Urinary bladder (tissue), 4 donors: Measurements from ENCODE around the gene CTSK. TPM values are rescaled to one million over a fixed set of nuclear protein-coding genes. Genes with fewer than 3 reads are reported as not detected.
"Not testable (repeated sequence)": the region's sequence is repeated elsewhere in the genome, so short reads cannot be mapped to it uniquely, and the experiment has no call there.

Source experiments
- DNase-seq: peaks from one replicate; pipeline ENCODE4 v3.0.0-alpha.2; 2015; ENCODE audit errors: extremely low spot score
- H3K27ac ChIP-seq: one replicate; pipeline ENCODE4 v1.5.1; 2013; ENCODE audit warnings: low read depth, mild to moderate bottlenecking, moderate library complexity
- H3K36me3 ChIP-seq: one replicate; pipeline ENCODE4 v1.6.1; 2013; ENCODE audit warnings: mild to moderate bottlenecking, moderate library complexity; ENCODE audit not compliant: insufficient read depth
- H3K4me1 ChIP-seq: one replicate; pipeline ENCODE4 v1.6.1; 2013; ENCODE audit warnings: mild to moderate bottlenecking, moderate library complexity; ENCODE audit not compliant: insufficient read depth
- H3K4me3 ChIP-seq: one replicate; pipeline ENCODE4 v1.5.1; 2013; ENCODE audit warnings: low read depth, low read length
- WGBS: extraction: QIAGEN DNeasy Blood & Tissue Kit; methylation state at CpG from one replicate; pipeline ENCODE4 v1.1.7; 2013; 5-methylcytosine and 5-hydroxymethylcytosine counted together
- polyA plus RNA-seq: library from polyadenylated mRNA; stranded (reverse); fragments of 200-250 nt; gene quantifications from one replicate; pipeline ENCODE4 v1.2.3, GENCODE V29; 2013
- total RNA-seq: library from RNA; depleted of rRNA; stranded (reverse); fragments of >200 nt; gene quantifications from one replicate; pipeline ENCODE4 v1.2.3, GENCODE V29; 2014
- donor health status: healthy with polysubstance abuse.
- donor health status: healthy.

Gene CTSK
- total and polyA plus RNA-seq, 2 donors, result 97.9 to 161 TPM

DNA sequence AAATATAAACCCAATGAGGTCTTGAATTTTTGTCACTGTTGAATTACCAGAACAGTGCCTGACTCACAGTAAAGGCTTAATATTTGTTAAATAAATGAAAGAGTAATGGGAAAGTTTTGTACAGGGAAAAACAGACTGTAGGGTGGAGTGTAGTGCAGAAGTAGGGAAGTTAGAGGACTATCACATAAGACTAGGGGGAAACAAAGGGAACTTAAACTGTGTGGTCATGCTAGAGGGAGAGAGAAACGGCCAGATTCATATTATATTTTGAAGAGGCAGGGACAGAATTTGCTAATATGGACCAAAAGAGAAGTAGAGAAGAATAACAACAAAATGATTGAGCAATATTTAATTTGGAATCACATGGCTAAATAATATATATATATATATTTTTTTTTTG, 14.8 kb downstream of the CTSK start:
- no peak overlapping the region for H3K27ac ChIP-seq
- 82% methylated on average over 1 of the region's 1 CpG for WGBS
- DNase-seq, result no peak

DNA sequence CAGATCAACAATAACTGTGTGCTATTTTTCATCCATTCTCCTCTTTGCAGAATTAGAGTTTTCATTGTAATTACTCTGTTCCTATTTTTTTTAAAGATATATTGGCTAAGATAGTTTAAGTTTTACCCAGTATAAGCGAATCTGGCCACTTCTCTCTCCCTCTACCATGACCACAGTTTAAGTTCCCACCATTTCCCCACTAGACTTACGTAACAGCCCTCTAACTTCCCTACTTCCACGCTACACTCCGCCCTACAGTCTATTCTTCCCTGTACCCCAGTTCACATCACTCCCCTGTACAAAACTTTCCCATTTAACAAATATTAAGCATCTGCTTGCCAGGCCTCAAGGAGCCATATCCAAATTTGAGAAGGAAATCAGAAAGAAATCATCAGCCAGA, 16.5 kb downstream of the CTSK start:
- Histone ChIP-seq H3K27ac (no peak overlapping the region), H3K36me3 (peaks cover 1% of the 10 kb centered on the region), H3K4me3 (no peak overlapping the region), H3K4me1 (no peaks in the 10 kb centered on the region)
- no peak for DNase-seq
- 82% methylated on average over 4 of the region's 4 CpGs for WGBS

More for the DNA sequence above, 14.8 kb downstream of the CTSK start:
- Histone ChIP-seq H3K4me3 (no peak overlapping the region), H3K36me3 (peaks cover 1% of the 10 kb centered on the region), H3K4me1 (no peaks in the 10 kb centered on the region)

DNA sequence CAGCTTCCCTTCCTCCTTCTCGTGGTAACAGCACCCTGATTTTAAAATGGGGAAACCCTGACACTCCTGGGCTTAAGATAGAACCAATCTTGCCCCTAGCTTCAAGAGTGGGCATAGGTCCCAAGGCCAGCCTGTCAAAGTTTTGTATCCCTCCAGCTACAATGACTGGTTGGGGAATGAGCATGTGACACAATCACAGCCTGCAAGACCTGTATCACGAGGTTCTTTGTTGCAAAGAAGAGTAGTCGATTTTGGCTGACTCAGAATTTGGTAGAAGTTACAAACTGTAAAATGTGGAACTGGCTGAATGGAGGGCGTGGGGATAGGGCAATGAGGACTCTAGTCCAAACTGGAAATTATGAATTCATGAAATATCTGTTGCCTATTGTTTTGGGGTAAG, 18.7 kb downstream of the CTSK start:
- no peak overlapping the region for H3K27ac ChIP-seq
- DNase-seq, result no peak
- H3K4me1 ChIP-seq, result no peaks in the 10 kb centered on the region
- 79% methylated on average over 4 of the region's 4 CpGs for WGBS
- no peak overlapping the region for H3K4me3 ChIP-seq
- H3K36me3 ChIP-seq, result no peaks in the 10 kb centered on the region

DNA sequence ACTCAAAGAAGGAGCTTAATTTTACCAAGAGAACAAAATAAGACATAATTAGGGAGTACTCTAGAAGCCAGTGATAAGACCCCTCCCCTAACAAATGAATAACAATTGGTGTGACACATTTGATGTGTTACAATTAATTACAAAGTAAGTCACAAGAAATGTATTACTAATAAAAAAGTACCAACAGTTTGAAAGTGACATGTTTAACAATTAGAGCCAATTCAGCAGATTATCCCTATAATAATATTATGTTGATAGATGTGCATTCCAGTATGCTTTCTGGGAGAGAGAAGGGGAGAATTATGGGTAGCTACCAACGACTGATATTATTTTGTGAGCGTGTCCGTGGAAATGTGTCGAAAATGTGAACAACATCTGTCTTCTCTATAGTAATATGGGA, 19.1 kb downstream of the CTSK start:
- WGBS, result 85% methylated on average over 4 of the region's 4 CpGs
- Histone ChIP-seq H3K4me3 (no peak overlapping the region), H3K4me1 (no peaks in the 10 kb centered on the region), H3K27ac (no peak overlapping the region), H3K36me3 (no peaks in the 10 kb centered on the region)
- no peak for DNase-seq

DNA sequence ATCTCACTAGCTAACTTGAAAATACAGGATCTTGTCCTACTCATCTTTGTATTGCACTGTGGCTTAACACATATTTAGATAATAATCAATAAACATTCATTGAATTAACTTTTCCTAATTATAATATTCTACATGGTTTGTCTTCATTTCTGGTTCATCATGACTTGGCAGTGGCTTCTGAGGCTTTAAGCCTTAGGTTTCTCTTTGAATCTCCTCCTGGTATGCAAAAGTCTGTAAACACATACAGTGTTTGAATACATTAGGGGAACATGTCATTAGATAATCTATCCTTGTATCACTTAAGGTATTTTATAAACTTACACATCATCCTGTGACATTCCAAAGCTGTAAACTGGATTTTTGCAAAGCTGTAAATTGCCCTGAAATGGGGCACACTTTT, 20.6 kb downstream of the CTSK start:
- Histone ChIP-seq H3K27ac (no peak overlapping the region), H3K36me3 (no peaks in the 10 kb centered on the region), H3K4me3 (peak overlapping the region; percentile 23), H3K4me1 (no peaks in the 10 kb centered on the region)
- DNase-seq, result no peak

DNA sequence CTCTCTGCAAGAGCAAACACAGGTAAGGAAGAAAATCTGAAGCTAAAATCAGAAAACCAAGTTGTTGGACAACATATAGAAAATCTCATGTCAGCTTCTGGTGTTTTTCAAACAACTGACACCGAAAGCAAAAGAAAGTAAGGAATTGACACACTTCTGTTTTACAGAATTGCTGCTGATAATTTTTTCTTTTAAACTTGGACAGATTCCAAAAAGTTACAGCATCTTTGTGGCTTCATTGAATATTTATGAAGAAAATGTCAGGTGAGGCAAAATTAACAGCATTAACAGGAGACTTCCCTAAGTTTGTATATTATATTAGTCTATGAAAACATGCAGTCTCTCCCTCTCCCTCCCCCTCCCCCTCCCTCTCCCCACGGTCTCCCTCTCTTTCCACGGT, 27.6 kb downstream of the CTSK start:
- Histone ChIP-seq H3K27ac (no peak overlapping the region), H3K36me3 (no peaks in the 10 kb centered on the region), H3K4me3 (no peak overlapping the region), H3K4me1 (no peaks in the 10 kb centered on the region)
- no peak for DNase-seq
- 87% methylated on average over 3 of the region's 3 CpGs for WGBS

DNA sequence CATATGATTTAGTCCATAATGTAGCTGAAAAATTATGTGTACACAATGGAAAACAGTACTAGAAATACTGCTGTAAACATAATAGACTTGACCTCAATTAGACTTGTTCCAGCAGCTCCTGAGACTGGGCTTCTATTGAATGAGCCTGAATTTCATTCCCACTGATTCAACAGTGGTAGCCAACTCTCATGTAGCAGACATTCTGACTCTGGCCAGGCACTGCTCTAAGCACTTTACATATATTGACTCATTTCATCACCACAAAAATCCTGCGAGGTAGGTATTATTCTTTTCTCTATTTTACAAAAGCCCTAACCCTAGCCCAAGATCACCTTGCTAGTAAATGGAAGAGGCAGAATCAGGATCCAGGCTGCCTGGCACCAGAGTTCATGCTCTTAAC, 29.7 kb downstream of the CTSK start:
- no peaks in the 10 kb centered on the region for H3K4me1 ChIP-seq
- DNase-seq, result no peak
- WGBS, result 93% methylated on average over 1 of the region's 1 CpG
- H3K27ac ChIP-seq, result no peak overlapping the region
- H3K36me3 ChIP-seq, result no peaks in the 10 kb centered on the region
- no peak overlapping the region for H3K4me3 ChIP-seq

DNA sequence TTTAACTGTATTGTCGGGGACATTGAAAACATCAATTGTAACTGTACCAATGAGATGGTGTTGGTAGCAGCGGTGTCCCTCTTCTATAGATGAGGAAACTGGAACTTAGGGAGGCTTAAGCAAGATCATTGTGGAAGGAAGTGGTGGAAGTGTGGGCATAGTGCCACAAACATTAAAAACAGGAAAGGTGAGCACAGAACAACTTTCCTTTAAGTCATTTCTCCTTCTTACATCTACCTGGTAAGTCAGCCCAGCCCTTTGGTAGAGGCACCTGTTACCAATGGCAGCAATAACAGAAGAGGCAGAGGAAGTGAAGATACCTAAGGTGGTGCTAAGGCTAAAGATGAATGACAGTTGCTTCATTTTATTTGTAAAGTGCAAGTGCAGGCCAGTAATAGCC, 30.5 kb downstream of the CTSK start:
- H3K4me1 ChIP-seq, result no peaks in the 10 kb centered on the region
- 93% methylated on average over 2 of the region's 2 CpGs for WGBS
- no peak overlapping the region for H3K27ac ChIP-seq
- no peak overlapping the region for H3K4me3 ChIP-seq
- no peak for DNase-seq
- no peaks in the 10 kb centered on the region for H3K36me3 ChIP-seq

DNA sequence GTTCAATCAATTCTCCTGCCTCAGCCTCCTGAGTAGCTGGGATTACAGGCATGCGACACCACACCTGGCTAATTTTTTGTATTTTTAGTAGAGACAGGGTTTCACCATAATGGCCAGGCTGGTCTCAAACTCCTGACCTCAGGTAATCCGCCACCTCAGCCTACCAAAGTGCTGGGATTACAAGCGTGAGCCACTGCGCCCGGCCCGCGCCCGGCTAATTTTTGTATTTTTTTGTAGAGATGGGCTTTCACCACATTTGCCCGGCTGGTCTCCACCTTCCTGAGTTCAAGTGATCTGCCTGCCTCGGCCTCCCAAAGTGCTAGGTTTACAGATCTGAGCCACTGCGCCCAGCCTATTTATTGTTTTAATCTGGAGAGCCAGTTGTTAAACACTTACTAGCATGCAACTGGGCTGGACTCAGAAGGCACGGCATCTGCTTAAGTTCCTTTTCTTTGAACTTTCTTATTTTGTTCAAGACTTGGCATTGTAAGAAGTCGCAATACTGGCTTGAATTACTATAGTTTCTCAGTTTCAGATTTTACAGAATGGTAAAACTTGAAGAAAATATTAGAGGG, 32.0 kb downstream of the CTSK start:
- H3K4me3 ChIP-seq, H3K4me1 ChIP-seq, H3K36me3 ChIP-seq, DNase-seq, H3K27ac ChIP-seq: not testable (repeated sequence)
- 87% methylated on average over 13 of the region's 13 CpGs for WGBS

DNA sequence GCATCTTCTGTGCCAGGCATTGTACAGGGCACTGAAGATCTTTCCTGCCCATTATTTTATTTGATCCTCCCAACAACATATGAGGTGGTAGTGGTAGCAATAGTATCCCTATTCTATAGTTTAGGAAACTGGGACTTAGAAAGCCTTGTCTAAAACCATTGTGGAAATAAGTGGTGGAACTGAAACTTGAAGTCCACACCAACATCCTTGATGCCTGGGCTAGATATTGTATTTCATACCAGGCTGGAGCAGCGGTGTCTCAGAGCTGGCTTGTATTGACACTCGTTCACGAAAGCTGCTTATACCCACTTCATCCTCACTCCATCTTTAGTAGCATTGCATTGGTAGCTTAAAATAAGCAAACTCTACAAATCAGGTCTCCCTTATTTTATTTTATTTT, 32.8 kb downstream of the CTSK start:
- no peak for DNase-seq
- Histone ChIP-seq H3K4me1 (no peaks in the 10 kb centered on the region), H3K27ac (no peak overlapping the region), H3K4me3 (no peak overlapping the region), H3K36me3 (no peaks in the 10 kb centered on the region)
- WGBS, result 92% methylated on average over 3 of the region's 3 CpGs

DNA sequence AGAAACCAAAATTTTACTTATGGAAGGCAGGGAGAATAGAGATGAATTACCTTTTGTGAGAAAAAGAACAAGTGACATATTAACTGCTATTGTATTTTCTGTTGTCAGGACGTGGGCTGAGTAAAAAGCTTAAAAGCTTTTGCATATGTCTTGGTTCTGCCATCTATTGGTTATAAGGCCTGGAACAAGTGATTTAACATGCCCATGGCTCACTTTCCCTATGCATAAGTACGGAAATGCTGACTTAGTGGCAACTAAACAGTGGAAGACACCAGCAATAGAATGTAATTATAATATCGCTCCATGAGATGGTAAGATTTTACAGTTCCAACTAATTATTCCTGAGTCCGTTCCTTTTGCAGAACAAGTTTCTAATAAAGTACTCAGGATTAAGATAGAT, 35.7 kb downstream of the CTSK start:
- 83% methylated on average over 4 of the region's 4 CpGs for WGBS

DNA sequence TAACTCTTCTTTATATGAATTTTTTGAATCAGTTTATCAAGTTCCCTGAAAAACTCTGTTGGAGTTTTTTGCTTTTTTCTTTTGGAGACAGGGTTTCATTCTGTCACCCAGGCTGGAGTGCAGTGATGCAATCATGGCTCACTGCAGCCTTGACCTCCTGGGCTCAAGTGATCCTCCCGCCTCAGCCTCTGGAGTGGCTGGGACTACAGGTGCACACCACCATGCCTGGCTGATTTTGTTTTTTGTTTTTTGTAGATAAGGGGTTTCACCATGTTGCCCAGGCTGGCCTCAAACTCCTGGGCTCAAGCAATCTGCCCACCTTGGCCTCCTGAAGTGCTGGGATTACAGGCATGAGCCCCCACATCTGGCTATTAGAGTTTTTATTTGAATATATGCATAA, 40.4 kb downstream of the CTSK start:
- not testable (repeated sequence) for DNase-seq, H3K4me1 ChIP-seq, H3K27ac ChIP-seq, H3K4me3 ChIP-seq, H3K36me3 ChIP-seq
- 89% methylated on average over 1 of the region's 1 CpG for WGBS

More for the DNA sequence above, 35.7 kb downstream of the CTSK start:
- Histone ChIP-seq H3K36me3 (no peaks in the 10 kb centered on the region), H3K27ac (no peak overlapping the region), H3K4me1 (no peaks in the 10 kb centered on the region), H3K4me3 (no peak overlapping the region)
- no peak for DNase-seq

DNA sequence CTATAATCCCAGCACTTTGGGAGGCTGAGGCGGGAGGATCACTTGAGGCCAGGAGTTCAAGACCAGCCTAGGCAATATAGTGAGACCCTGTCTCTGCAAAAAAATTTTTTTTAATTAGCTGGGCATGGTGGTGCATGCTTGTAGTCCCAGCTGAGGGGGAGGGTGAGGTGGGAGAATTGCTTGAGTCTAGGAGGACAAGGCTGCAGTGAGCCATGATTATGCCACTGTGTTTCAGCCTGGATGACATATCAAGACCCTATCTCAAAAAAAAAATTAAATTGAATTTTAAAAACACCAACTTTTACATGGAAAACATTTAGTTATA, 42.1 kb downstream of the CTSK start:
- Histone ChIP-seq H3K27ac (peak overlapping the region; percentile 85), H3K4me3 (peak overlapping the region; percentile 40)
- not testable (repeated sequence) for DNase-seq, H3K36me3 ChIP-seq, H3K4me1 ChIP-seq
- 83% methylated on average over 1 of the region's 1 CpG for WGBS

DNA sequence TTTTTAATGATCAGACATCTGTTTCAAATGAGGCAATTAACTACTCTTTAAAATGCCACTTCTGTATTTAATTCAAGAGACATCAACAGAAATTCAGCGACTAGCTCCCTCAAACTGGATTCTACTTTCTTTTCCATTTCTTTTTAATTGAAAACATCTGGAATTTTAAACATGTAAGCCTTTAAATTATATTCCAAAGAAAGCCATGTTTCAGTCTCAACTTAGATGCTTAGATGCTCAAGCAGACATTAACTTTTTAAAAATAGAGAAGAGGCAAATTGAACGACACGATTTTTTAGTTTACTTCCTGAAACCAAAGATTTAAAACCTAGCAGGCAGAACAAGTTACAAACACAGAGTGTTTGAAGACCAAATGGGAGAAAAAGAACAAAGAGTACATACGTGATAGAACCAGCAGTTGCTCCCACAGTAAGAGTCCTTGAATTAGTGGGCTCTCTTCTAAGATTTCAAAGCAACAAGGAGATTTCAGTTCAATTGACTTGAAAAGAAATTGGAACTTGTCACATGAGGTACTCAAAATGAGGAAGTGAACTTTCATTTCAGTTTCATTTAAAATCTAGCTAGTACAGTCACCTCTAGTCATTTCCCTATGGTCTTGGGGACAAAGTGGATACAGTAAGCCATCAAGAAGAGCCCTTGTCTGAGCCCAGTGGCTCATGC, 42.6 kb downstream of the CTSK start, which contains the start of gene CTSS:
Gene CTSS (minus strand): TSS at position 483 of the 681 bp plus-strand sequence. CDS start 1,015 bp downstream, outside the sequence.
- DNase-seq, result peak; percentile 17
- Histone ChIP-seq H3K36me3 (peaks cover 2% of the 10 kb centered on the region), H3K4me3 (peak within 1 kb of the TSS; percentile 40), H3K27ac (peak within 1 kb of the TSS; percentile 85), H3K4me1 (peaks cover 2% of the 10 kb centered on the region)
- WGBS, result 17% methylated on average over 4 of the region's 4 CpGs
